HepG2 (cell line): Measurements from ENCODE around the gene GNA15. TPM values are rescaled to one million over a fixed set of nuclear protein-coding genes. Genes with fewer than 3 reads are reported as not detected.

ENCODE experiments used
- ATAC-seq: fragments of 200-7000 bp; cut with Tn5 transposase; 3 replicates; pipeline ENCODE4 v1.9.1; 2020; ENCODE audit warnings: mild to moderate bottlenecking, moderate library complexity
- BruUV-seq: library from RNA; stranded (reverse); fragments of 400-500 nt; replicated peaks from 2 replicates; lab custom pipeline; 2021; lab: Mats Ljungman, UMichigan
- CTCF ChIA-PET: fragments of 300-600 bp; formaldehyde crosslinking; extraction: SDS; loops from one replicate; lab custom pipeline; 2021; ENCODE audit warnings: low total read pairs, inconsistent platforms, low intra/inter-chr PET ratio; lab: Yijun Ruan, JAX
- POLR2A ChIA-PET: fragments of 350-600 bp; sonication (Branson Sonifier 250); formaldehyde crosslinking; loops from one replicate; lab custom pipeline; 2020; ENCODE audit warnings: antibody characterized with exemption, inconsistent platforms; lab: Yijun Ruan, JAX
- DNase-seq: peaks from one replicate; pipeline ENCODE4 v3.0.0-alpha.2; 2015; ENCODE audit warnings: low spot score
- FAIRE-seq: peaks from 3 replicates; lab custom pipeline; 2011; peaks lifted over from hg19 to GRCh38; lab: Jason Lieb, UNC
- H2AFZ ChIP-seq: one replicate; pipeline ENCODE4 v1.6.1; 2011; ENCODE audit warnings: low read length, inconsistent platforms
- H3K27ac ChIP-seq: fragments of 300-600 bp; 3 replicates; pipeline ENCODE4 v1.8.0; 2011; ENCODE audit warnings: mixed run types, mild to moderate bottlenecking, mixed read lengths, low read length, inconsistent platforms; ENCODE audit not compliant: insufficient read depth; ENCODE audit errors: extremely low read length
- H3K27me3 ChIP-seq, 2 experiments: fragments of 200-600 bp in 1 of 2; 2 replicates in 1 of 2; 3 replicates in 1 of 2; pipeline versions ENCODE4 v1.6.0 to v1.8.0; 2011; ENCODE audit warnings: low read length in 2 of 2, mild to moderate bottlenecking in 2 of 2, moderate library complexity in 2 of 2, inconsistent platforms in 1 of 2; ENCODE audit not compliant: insufficient read depth in 2 of 2, control insufficient read depth in 1 of 2
- H3K36me3 ChIP-seq, 2 experiments: fragments of 200-600 bp in 1 of 2; replicated peaks in 1 of 2; 2 replicates in 1 of 2; 3 replicates in 1 of 2; pipeline versions ENCODE4 v1.5.1 to v1.8.0; 2011; ENCODE audit warnings: low read length in 2 of 2, inconsistent platforms in 1 of 2; ENCODE audit not compliant: insufficient read depth in 2 of 2, control insufficient read depth in 1 of 2
- H3K4me1 ChIP-seq: 2 replicates; pipeline ENCODE4 v1.5.1; 2012; ENCODE audit warnings: low read length, inconsistent platforms; ENCODE audit not compliant: insufficient read depth
- H3K4me2 ChIP-seq: 2 replicates; pipeline ENCODE4 v1.6.0; 2011; ENCODE audit warnings: low read depth, low read length, inconsistent platforms
- H3K4me3 ChIP-seq, 3 experiments: fragments of 200-600 bp in 1 of 3; sonication (generic), shearing (Covaris generic) in 1 of 3; replicated peaks in 1 of 3; 2 replicates each; pipeline ENCODE4 v1.5.1; 2011 to 2016; ENCODE audit warnings: low read length in 3 of 3, inconsistent platforms in 2 of 3, low read depth in 2 of 3, mild to moderate bottlenecking in 2 of 3, control low read depth in 1 of 3, mixed read lengths in 1 of 3; ENCODE audit not compliant: insufficient read depth in 1 of 3
- H3K79me2 ChIP-seq: one replicate; pipeline ENCODE4 v1.6.1; 2011; ENCODE audit warnings: low read length, inconsistent platforms; ENCODE audit not compliant: insufficient read depth
- H3K9ac ChIP-seq: 2 replicates; pipeline ENCODE4 v1.6.0; 2011; ENCODE audit warnings: mild to moderate bottlenecking, low read depth, low read length, inconsistent platforms; ENCODE audit not compliant: insufficient read depth
- H3K9me3 ChIP-seq: 2 replicates; pipeline ENCODE4 v1.5.1; 2012; ENCODE audit warnings: mild to moderate bottlenecking, low read length
- H4K20me1 ChIP-seq: 2 replicates; pipeline ENCODE4 v1.6.0; 2011; ENCODE audit warnings: inconsistent platforms, mild to moderate bottlenecking, low read length, moderate library complexity; ENCODE audit not compliant: insufficient read depth
- CHD4 ChIP-seq: fragments of 200-600 bp; sonication (generic); IDR thresholded peaks from 2 replicates; pipeline ENCODE4 v1.7.0; 2017; ENCODE audit warnings: mild to moderate bottlenecking, low read length, borderline replicate concordance
- FOXO4 ChIP-seq: sonication (generic); formaldehyde crosslinking; conservative IDR thresholded peaks from 2 replicates; pipeline ENCODE4 v1.8.1; 2023; ENCODE audit warnings: missing genetic modification reagents
- MLXIP ChIP-seq: sonication (generic); formaldehyde crosslinking; IDR thresholded peaks from 2 replicates; pipeline ENCODE4 v1.9.0; 2021; ENCODE audit warnings: missing genetic modification reagents, borderline replicate concordance
- YEATS4 ChIP-seq: sonication (generic); formaldehyde crosslinking; IDR thresholded peaks from 2 replicates; pipeline ENCODE4 v1.4.0; 2020; ENCODE audit warnings: missing genetic modification reagents, borderline replicate concordance
- ZFY ChIP-seq: sonication (generic); formaldehyde crosslinking; IDR thresholded peaks from 2 replicates; pipeline ENCODE4 v1.4.0; 2020; ENCODE audit warnings: missing genetic modification reagents
- ZNF317 ChIP-seq: sonication (generic); formaldehyde crosslinking; IDR thresholded peaks from 2 replicates; pipeline ENCODE4 v1.5.0; 2020; ENCODE audit warnings: mild to moderate bottlenecking, missing genetic modification reagents
- ZNF530 ChIP-seq: sonication (generic); formaldehyde crosslinking; IDR thresholded peaks from 2 replicates; pipeline ENCODE4 v1.5.0; 2020; ENCODE audit warnings: low read depth, mild to moderate bottlenecking, missing genetic modification reagents
- ZNF616 ChIP-seq: sonication (generic); formaldehyde crosslinking; IDR thresholded peaks from 2 replicates; pipeline ENCODE4 v1.5.0; 2020; ENCODE audit warnings: low read depth, mild to moderate bottlenecking, missing genetic modification reagents
- ZNF687 ChIP-seq: sonication (generic); formaldehyde crosslinking; IDR thresholded peaks from 2 replicates; pipeline ENCODE4 v1.5.1; 2020; ENCODE audit warnings: mild to moderate bottlenecking, missing genetic modification reagents, moderate library complexity
- WGBS: methylation state at CpG from one replicate; pipeline ENCODE4 v1.1.6; 2017; ENCODE audit warnings: low lambda C conversion rate; 5-methylcytosine and 5-hydroxymethylcytosine counted together
- in situ Hi-C: cut with HindIII; loops from 2 replicates; pipeline ENCODE4 v1.10.0; 2017; ENCODE audit warnings: low pct_unique_long_range_greater_than_20kb; ENCODE audit not compliant: extremely low pct_ligation_motif_present
- intact Hi-C: fragments of 100-400 bp; cut with micrococcal nuclease; formaldehyde crosslinking; loops from one replicate; pipeline ENCODE4 v1.10.0; 2022; ENCODE audit not compliant: unreplicated experiment
- polyA plus RNA-seq, 8 experiments: library from polyadenylated mRNA; depleted of rRNA in 3 of 8; stranded (reverse) in 7 of 8; unstranded in 1 of 8; fragments of >200 nt; fragmentation: Illumina TruSeq in 4 of 8; extraction: Trizol in 4 of 8; gene quantifications; 2 replicates each; pipeline versions ENCODE4 v1.2.1 to v1.2.3, GENCODE V29; 2011 to 2016; ENCODE audit warnings: low read depth in 4 of 8, missing spikeins in 1 of 8, mixed read lengths in 1 of 8; ENCODE audit not compliant: insufficient read depth in 1 of 8
- total RNA-seq, 5 experiments: library from RNA; depleted of rRNA; stranded (reverse); fragments of >200 nt; fragmentation: Illumina TruSeq; extraction: Trizol; gene quantifications; 2 replicates each; pipeline ENCODE4 v1.2.3, GENCODE V29; 2016; ENCODE audit warnings: low read depth in 1 of 5
- TF ChIP-seq, protein P1 (sequence below): conservative IDR thresholded peaks from 2 replicates; pipeline ENCODE4 v1.6.1; 2018; ENCODE audit warnings: missing genetic modification reagents

Gene GNA15
- total and polyA plus RNA-seq, 2 of the 13 experiments (the other 11 are each of a cell fraction or from before 2014, with no cell fraction given), result not detected

GRCh38 chr19:3098515-3099346 lies 37.1 kb upstream of the GNA15 start:
- CTCF ChIA-PET, result no interaction called here
- Histone ChIP-seq H3K4me3 (peak overlapping the region in 1 of 3 experiments; percentile 97; a peak in 1 of 6 replicates), H3K27me3 (no peaks in the 10 kb centered on the region), H3K79me2 (peaks cover 79% of the 10 kb centered on the region), H2AFZ (no peak overlapping the region), H3K4me1 (peaks cover 44% of the 10 kb centered on the region), H3K4me2 (peak overlapping the region; percentile 97), H3K27ac (peak overlapping the region; percentile 21), H3K9ac (0 out of 2 replicates have a peak overlapping the region, but pooled peaks have one; percentile 17), H4K20me1 (peaks cover 30% of the 10 kb centered on the region), H3K36me3 (no peaks in the 10 kb centered on the region), H3K9me3 (no peaks in the 10 kb centered on the region)
- DNase-seq, result no peak
- BruUV-seq, result no TSS peak
- ATAC-seq, result no peak
- no peak for FAIRE-seq
- WGBS, result 79% methylated on average over 18 of the region's 40 CpGs
- intact Hi-C loops (no loop called here), in situ Hi-C loops (no loop called here)
- POLR2A ChIA-PET, result interaction anchor here (1.6 to 2.2 kb wide), 3 partner anchors 10 to 148 kb away, joined by 6 to 9 read pairs (median 6); no protein-coding TSS in a partner anchor
- no peak for TF ChIP-seq ZNF317 (CRISPR knock-in tag)
- 0 out of 2 replicates have a peak, but pooled peaks have one; percentile 81 for TF ChIP-seq FOXO4 (CRISPR knock-in tag)
- no peak for TF ChIP-seq CHD4
- TF ChIP-seq, protein P1, sequence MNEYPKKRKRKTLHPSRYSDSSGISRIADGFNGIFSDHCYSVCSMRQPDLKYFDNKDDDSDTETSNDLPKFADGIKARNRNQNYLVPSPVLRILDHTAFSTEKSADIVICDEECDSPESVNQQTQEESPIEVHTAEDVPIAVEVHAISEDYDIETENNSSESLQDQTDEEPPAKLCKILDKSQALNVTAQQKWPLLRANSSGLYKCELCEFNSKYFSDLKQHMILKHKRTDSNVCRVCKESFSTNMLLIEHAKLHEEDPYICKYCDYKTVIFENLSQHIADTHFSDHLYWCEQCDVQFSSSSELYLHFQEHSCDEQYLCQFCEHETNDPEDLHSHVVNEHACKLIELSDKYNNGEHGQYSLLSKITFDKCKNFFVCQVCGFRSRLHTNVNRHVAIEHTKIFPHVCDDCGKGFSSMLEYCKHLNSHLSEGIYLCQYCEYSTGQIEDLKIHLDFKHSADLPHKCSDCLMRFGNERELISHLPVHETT (CRISPR knock-in tag), result no peak
- peak; percentile 34; the same call in 1 of the 2 replicates for TF ChIP-seq ZNF687 (CRISPR knock-in tag)
- TF ChIP-seq ZFY, result 0 out of 2 replicates have a peak, but pooled peaks have one; percentile 11
- TF ChIP-seq ZNF530 (CRISPR knock-in tag), result no peak
- no peak for TF ChIP-seq MLXIP (CRISPR knock-in tag)
- no peak for TF ChIP-seq ZNF616
- TF ChIP-seq YEATS4, result no peak
